Esophagus muscularis mucosa (tissue), 4 donors: ENCODE measurements around the gene LNPEP.

ENCODE experiments used
- EP300 ChIP-seq: sonication (generic); formaldehyde crosslinking; IDR thresholded peaks from one replicate; pipeline ENCODE4 v1.6.1; 2017; ENCODE audit warnings: antibody characterized with exemption
- POLR2A ChIP-seq: fragments of 450-650 bp; IDR thresholded peaks from one replicate; pipeline ENCODE4 v1.6.1; 2017; ENCODE audit warnings: antibody characterized with exemption, moderate library complexity, mild to moderate bottlenecking, low read depth
- POLR2AphosphoS5 ChIP-seq, 2 donors: sonication (generic); formaldehyde crosslinking; IDR thresholded peaks; one replicate each; pipeline ENCODE4 v1.6.1; 2017; ENCODE audit warnings: antibody characterized with exemption in 2 of 2
- TF ChIP-seq, protein P1 (sequence below), 3 experiments: fragments of 200-600 bp in 2 of 3; fragments of 450-650 bp in 1 of 3; sonication (generic) in 2 of 3; IDR thresholded peaks; one replicate each; pipeline ENCODE4 v1.5.1; 2017 to 2019; ENCODE audit warnings: antibody characterized with exemption in 3 of 3, mild to moderate bottlenecking in 2 of 3, moderate library complexity in 1 of 3

DNA sequence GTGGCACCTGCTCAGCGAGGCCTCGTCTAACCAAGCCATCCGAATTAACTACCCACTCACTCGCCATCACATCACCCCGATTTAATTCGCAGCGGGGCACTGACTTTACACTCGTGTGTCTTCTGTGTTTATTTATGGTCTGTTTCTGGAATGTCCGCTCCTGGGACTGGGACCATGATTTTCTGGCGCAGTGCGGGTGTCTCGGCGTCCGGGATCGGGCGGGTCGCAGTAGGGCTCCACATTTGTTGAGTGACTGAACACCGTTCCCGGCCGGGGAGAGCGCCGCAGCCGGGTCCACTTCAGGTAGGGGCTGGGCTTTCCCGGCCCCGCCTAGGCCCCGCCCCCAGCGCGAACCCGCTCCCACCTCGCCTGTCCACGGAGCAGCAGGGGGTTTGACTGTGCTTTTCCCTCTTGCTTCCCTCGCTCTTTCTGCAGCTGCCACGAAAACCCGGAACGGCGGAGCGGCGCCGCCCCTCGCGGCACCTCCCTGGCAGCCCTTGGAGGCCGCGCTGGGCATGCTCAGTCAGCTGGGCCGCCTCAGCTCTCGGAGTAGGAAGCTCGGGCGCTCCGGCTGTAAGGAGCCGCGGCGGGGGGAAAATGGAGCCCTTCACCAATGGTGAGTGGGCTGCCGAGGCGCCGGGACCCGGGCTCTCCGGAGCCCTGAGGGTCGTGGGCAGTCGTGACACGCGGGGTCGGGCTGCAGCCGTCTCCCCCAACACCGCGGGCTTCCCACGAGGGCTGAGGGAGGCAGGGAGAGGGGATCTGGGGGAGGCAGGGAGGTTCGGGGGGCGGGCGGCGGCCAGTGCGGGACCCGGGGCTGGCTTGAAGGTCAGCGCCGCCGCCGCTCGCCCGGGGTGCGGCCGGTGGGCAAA, at the start of gene LNPEP:
- TF ChIP-seq, protein P1, sequence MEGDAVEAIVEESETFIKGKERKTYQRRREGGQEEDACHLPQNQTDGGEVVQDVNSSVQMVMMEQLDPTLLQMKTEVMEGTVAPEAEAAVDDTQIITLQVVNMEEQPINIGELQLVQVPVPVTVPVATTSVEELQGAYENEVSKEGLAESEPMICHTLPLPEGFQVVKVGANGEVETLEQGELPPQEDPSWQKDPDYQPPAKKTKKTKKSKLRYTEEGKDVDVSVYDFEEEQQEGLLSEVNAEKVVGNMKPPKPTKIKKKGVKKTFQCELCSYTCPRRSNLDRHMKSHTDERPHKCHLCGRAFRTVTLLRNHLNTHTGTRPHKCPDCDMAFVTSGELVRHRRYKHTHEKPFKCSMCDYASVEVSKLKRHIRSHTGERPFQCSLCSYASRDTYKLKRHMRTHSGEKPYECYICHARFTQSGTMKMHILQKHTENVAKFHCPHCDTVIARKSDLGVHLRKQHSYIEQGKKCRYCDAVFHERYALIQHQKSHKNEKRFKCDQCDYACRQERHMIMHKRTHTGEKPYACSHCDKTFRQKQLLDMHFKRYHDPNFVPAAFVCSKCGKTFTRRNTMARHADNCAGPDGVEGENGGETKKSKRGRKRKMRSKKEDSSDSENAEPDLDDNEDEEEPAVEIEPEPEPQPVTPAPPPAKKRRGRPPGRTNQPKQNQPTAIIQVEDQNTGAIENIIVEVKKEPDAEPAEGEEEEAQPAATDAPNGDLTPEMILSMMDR (IDR thresholded peaks at IDR 0.05), result no peak
- TF ChIP-seq POLR2A, result peak; percentile 76
- no peak for TF ChIP-seq EP300
- TF ChIP-seq POLR2AphosphoS5 (IDR thresholded peaks at IDR 0.05), result peak; percentile 91 to 95
